T-helper 9 cell (primary cell): ENCODE data around the gene ARHGEF17.
A peak's percentile ranks its signal among the peaks of the same experiment; 100 is the strongest.

Experiments used
- DNase-seq: peaks from one replicate; pipeline ENCODE4 v3.0.0-alpha.2; 2020

The ARHGEF17 gene

DNA sequence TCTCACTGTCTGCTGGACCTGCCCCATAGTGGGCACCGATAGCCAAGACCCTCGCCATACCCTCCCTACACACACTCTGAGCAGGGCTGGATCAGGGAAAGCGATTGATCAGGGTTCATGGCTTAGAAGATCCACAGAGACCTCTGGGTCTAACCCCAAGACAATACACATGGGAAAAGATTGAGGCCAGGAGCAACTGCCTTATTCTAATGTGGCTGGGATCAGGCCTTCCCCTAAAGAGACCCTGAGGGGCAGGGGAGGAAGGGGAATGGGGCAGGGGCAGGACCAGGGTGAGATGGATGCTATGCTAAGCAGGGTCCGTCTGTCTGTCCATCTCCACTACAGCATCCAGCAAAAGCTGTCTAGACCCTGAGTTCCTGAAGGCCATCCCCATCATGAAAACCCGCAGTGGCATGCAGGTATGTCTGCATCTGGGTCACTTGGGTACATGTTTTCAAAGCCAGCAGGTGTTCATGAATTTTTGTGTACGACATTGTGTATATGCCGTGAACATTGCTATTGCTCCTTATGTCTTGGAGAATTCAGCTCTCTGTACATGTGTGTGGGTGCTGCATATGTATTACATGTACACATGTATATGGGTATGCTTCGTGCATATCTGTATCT is 52.8 kb downstream of the ARHGEF17 start:
- no peak for DNase-seq

DNA sequence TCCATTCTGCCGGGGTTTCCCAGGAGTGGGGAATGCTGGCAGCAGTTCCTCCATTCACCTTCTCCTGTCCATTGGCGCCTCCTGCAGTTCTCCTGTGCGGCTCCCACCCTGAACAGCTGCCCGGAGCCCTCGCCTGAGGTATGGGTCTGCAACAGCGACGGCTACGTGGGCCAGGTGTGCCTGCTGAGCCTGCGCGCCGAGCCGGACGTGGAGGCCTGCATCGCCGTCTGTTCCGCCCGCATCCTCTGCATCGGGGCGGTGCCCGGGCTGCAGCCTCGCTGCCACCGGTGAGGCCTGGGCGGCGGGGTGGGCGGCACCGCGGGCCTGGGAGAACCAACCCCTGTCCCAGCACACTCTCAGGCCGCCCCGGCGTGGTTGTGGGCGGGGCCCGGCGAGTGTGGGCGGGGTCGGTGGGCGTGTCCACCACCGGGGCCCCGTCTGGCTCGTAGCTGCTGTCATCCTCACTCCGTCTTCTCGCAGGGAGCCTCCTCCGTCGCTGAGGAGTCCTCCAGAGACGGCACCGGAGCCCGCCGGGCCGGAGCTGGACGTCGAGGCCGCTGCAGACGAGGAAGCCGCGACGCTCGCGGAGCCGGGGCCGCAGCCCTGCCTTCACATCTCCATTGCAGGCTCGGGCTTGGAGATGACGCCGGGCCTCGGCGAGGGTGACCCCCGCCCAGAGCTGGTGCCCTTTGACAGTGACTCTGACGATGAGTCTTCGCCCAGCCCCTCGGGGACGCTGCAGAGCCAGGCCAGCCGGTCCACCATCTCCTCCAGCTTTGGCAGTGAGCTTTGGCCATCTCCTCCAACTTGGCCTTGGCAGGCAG is 54.1 kb downstream of the ARHGEF17 start:
- DNase-seq, result no peak

DNA sequence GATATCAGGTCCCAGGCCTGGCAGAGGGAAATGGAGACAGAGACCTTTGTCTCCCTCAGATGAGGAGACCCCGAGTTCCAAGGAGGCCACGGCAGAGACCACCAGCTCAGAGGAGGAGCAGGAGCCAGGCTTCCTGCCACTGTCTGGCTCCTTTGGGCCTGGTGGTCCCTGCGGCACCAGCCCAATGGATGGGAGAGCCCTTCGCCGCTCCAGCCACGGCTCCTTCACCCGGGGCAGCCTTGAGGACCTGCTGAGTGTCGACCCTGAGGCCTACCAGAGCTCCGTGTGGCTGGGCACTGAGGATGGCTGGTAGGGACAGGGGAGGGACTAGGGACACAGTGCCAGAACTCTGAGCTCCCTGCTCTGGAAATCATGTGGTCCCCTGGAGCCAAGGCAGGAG is 55.1 kb downstream of the ARHGEF17 start:
- DNase-seq, result no peak

DNA sequence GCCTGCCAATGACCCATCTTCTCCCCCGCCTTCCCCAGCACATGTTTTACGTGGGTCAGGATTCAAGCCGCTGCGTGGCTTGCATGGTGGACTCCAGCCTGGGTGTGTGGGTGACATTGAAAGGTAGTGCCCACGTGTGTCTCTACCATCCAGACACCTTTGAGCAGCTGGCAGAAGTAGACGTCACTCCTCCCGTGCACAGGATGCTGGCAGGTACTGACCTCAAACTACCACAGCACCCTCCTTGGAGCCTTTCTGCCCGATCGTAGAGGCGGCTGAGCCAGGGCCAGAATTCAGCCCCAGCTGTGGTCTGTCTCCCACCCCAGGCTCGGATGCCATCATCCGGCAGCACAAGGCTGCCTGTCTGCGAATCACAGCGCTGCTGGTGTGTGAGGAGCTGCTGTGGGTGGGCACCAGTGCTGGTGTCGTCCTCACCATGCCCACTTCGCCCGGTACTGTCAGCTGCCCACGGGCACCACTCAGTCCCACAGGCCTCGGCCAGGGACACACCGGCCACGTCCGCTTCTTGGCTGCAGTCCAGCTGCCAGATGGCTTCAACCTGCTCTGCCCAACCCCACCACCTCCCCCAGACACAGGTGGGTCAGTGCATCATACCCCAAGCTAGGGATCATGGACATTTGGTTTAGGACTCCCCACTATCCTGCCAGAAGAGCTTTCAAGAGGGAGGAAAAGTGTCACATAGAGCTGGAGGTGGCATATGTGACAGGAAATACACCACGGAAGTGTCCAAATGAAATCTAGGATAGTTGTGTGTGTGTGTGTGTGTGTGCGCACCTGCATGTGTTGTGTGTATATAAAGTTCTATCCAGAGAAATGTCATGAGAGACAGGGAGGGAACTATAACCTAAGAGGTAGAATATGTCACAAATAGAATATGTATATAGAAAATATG is 57.5 kb downstream of the ARHGEF17 start:
- DNase-seq, result no peak

DNA sequence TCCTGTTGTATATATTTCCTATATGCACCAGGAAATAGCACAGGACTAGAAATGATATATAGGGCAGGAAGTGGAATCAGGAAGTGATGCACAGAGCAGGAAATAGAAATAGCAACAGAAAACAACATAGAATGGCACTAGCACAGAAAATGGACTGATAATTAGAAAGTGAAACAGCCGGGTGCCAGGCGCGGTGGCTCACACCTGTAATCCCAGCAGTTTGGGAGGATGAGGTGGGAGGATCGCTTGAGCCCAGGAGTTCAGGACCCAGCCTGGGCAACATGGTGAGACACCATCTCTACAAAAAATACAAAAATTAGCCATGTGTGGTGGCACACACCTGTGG is 58.2 kb downstream of the ARHGEF17 start:
- DNase-seq, result no peak

DNA sequence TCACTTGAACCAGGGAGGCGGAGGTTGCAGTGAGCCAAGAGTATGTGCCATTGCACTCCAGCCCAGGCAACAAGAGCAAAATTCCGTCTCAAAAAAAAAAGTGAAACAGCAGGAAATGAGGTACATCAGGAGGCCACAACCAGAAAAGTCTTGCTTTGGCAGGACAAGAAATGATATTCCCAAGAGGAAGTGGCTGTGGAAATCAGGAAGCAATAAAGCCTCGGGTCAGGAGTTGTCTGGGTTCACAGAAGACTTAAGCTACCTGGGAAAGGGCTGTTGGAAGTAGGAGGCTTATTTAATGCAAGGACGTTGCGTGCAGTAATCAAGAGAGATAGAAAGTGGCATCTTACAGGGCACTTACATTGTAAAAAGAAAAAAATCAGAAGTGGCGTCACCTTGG is 58.9 kb downstream of the ARHGEF17 start:
- DNase-seq, result no peak

DNA sequence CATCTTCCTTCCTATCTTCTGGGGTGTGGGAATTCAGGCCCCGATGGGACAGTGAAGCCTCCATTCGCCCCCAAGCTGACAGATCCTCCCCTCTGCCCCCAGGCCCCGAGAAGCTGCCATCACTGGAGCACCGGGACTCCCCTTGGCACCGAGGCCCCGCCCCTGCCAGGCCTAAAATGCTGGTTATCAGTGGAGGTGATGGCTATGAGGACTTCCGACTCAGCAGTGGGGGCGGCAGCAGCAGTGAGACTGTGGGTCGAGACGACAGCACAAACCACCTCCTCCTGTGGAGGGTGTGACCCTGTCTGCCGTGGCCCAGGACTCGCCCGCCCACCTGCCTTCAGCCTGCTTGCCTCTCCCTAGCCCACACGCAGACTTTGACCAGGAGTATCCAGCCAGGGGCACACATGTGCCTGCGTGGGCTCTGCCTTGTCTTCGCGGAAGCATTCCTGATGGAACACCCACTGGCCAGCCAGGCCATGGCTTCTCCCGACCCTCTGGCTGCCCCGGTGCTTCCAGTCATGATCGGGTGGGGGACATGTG is 59.5 kb downstream of the ARHGEF17 start:
- no peak for DNase-seq

DNA sequence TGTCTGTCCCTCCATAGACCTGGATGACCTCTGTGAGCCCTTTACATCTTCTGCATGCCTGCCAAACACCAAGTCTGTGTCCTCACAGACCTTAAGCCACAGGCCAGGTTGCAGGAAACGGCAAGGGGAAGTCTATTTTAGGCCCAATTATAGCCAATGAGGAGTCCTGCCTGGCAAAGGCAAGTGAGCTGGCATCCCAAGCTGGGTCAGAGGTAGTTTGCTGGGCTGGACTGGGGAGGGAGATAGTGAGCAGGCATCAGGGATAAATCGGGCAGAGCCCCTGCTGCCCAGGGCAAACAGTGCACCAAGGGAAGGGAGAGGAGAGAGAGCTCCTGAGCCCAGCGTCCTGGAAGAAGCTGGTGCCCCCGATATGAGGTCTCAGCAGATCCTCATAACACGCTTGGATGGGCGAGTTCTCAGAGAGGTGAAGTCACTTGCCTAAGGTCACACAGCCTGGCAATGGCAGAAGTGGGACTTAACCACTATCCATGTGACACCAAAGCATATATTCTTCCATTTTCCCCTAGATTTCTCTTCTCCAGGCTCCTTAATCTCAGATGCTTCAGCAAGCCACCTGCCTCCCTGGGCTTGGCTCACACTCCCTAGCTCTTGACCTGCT is 64.4 kb downstream of the ARHGEF17 start:
- DNase-seq, result no peak

DNA sequence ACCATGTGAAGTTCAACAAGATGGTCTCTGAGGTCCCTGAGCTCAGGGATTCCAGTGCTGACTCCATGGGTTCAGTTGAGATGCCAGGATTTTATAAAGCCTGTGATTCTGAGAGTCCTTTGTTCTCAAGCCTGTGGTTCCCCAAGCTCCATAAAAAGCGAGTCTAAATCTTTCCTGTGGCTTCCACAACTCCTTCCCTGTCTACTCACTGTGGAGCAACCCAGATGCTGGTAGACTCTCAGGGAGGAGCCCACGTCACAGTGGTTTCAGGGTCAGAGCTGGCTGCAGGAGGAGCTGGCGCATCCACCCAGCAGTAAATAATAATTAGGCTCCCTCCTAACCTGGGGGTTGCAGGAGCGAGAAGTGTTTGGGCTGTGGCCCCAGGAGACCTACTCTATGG is 66.1 kb downstream of the ARHGEF17 start:
- DNase-seq, result no peak

DNA sequence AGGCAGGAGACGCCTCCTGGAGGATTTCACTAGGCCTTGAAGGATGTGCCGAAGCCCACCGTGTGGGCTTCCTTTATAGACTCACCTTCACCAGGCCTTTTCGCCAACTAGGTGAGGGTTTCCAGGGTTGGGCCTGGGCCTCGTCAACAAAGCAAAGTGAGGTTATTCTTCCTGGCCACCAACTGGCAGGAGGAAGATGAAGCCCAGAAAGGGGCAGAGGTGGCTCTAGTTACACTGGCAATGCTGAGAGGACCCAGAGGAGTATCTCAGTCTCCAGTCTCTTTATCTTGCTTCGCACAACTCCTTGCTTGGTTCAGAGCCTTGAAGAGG is 67.7 kb downstream of the ARHGEF17 start:
- DNase-seq, result no peak

DNA sequence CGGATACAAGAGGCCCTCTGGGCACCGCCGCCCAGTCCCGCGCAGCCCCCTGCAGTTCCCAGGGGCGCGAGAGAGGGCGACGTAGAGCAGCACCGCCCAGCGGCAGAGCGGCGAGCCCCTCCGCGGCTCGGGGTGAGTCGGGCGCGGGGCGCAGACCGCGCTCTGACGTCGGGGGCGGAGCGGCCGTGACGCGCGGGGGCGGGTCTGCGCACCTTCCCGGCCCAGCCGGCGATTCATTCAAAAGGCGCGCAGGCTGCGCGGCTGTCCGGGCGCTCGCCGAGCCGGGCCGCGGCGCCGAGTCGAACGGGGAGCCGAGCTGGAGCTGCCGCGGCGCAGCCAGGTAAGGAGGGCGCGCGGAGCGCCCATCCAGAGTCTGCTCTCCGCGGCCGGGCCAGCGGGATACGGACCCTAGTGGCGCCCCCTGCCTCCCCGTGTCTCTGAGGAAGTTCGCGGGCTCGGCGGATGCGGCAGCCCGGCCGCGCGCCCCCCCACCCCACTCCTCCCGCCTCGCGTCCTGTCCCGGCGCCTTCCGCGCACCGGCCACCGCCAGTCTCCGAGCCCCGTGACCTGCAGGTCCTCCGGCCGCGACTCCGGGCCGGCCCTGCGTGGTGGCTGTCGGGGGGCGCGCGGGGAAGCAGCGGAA is 68.2 kb downstream of the ARHGEF17 start, which contains the start of gene RELT:
RELT (plus strand) TSS at position 240 of the 643 bp plus-strand sequence. CDS start 12,738 bp downstream, outside the sequence.
- DNase-seq, result peak; percentile 94

DNA sequence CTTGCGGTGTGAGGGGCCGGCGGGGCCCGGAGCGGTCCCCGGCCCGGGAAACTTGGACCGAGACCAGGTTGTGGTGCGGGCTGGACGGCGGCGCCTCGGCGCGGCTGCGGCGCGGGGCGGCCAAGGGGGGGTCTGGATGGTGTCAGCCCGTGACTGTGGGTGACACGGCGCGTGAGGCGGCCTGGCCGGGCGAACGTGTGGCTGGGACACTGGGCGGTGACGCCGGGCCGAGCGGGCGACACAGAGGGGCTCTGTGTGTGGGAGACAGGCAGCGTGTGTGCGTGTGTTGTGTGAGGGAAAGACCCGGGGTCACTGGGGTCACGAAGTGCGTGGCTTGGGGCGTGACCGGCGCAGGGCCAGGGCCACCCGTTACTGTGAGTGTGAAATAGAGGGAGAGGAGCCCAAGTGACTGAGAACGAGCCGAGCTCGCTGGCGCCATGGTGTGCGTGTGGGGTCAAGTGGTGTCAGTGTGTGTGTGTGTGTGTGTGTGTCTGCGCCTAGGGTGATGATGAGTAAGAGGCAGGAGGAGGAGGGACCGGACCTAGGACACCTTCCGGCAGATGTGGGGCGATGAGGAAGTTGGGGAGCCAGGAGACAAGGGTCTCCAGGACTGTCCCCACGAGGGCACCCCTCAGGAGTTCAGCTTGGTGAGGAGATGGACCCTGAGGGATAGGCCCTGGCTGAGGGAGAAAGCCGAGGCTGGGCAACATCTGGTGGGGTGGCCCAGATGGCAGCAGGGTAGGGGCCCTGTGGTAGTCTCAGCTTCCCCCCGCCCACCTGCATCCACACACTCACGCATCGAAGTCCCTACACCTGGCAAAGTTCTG is 68.9 kb downstream of the ARHGEF17 start:
- DNase-seq, result peak; percentile 53

DNA sequence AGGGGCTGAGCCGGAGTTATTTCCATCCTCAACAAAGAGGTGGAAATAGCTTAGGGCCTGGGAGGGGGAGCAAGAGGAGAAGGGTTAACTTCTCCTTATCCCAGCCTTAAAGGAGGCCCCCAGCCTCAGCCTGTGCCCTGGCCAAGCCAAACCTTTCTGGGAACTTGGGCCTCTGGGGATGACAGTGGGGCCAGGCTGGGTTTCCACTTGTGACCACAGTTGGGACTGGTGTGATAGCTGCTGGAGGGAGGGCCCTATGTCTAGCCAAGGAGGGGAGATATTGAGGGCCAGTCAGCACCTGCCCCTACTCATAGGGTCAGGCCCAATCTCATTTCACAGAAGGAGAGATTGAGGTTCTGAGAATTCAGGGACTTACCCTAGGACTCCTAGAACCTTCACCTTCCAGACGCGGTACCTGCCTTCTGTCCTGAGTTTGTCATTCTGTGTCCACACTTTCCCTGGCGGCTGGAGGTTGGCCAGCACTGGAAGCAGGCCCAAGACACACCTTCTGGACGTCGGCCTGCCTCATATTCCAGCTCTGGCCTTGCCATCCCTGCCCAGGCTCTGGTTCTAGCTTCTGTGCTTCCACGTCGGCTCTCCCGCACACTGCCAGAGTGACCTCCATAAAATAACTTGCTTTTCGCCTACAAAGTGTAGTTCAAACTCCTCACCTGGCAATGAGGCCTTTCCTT is 71.3 kb downstream of the ARHGEF17 start:
- no peak for DNase-seq

DNA sequence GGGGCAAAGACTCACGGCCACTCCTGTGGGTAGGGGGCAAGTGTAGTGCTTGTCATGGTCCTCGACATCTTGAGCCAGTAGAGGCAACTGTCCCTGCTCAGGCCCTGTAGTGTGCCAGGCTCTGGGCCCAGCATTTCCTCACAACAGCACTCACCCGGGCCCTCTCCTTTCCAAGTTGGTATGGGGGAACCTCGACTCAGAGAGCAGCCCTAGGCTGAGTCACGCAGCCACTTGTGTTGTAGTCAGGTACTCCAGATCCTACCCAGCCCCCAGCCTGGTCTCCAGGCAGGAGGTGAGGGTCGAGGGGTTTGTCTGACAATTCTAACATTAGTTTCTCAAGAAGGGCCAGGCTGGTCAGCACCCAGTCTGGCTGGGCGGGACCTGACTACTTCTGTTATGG is 72.3 kb downstream of the ARHGEF17 start:
- DNase-seq, result no peak

DNA sequence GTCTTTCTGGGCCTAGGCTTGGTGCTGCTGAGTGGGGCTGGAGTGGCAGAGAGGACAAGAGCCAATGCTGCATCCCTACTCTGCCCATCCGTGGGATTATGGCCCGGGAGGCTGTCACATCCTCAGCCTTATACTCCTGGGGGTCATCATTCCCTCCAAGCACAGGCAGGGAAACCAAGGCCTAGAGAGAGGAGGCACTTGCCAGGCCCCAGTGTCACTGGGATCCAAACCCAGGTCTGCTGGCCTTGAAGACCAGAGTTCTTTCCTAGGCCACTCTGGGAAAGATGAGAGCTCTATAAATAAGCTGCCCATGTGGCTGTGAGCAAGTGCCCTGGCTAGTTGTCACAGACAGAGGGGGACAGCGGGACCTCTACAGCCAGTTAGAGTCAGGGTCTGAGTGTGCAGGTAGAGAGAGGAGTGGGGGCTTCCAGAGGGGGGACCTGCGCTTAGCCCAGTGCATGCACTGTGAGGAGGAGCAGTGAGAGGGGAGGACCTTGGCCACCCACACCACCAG is 72.9 kb downstream of the ARHGEF17 start:
- no peak for DNase-seq

DNA sequence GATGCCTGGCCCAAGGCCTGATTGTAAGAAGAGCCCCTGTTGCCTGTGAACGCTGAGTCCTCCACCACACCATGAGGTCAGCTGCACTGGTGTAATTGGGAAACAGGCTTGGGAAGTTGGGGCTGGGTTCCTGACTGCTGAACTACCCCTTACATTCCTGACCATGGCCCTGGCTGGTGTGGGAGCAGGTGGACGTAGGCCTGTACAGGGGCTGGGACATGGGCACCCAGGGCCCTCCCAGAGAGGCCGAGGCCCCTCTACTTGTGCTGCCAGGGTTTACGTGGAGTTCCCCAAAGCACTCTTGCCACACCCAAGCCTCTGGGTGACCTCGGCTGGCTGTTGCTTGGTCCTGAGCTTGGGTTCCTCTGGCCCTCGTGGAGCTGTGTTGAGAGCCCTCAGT is 73.5 kb downstream of the ARHGEF17 start:
- DNase-seq, result no peak

DNA sequence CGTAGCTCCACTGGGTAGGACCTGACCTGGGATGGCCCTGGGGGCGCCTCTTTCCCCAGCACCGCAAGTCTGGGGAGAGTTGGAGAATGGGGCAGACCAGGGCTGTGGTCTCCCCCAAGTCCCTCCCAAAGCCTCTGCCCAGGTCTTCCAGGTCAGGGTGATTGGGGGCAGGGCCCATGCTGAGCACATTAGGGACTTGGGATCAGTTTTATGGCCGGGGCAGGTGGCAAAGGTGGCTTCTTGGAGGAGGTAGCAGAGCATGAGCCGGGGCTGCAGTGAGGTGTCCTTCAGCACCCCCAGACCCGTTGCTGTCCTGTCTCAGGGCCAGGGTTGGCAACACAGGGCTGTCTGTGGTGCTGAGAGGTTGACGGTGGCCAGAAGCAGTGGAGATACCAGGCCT is 74.1 kb downstream of the ARHGEF17 start:
- DNase-seq, result no peak

DNA sequence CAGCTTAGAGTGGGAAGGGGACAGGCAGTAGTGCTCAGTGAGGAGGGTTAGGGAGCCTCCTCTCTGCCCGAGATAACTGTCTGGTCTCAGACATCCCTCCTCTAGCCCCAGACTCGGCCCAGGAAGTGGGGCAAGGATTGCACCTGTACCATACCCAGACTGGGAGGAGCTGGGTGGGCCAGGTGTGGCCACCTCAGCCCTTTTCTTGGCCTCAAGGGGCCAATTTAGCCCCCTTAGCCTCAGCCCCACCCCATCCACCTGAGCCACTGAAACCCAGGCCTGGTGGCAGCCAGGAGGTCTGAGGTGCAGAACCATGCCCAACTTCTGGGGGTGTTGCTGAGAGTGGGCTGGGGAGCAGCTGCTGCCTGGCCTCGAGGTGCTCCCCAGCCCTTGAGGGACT is 74.7 kb downstream of the ARHGEF17 start:
- DNase-seq, result no peak

DNA sequence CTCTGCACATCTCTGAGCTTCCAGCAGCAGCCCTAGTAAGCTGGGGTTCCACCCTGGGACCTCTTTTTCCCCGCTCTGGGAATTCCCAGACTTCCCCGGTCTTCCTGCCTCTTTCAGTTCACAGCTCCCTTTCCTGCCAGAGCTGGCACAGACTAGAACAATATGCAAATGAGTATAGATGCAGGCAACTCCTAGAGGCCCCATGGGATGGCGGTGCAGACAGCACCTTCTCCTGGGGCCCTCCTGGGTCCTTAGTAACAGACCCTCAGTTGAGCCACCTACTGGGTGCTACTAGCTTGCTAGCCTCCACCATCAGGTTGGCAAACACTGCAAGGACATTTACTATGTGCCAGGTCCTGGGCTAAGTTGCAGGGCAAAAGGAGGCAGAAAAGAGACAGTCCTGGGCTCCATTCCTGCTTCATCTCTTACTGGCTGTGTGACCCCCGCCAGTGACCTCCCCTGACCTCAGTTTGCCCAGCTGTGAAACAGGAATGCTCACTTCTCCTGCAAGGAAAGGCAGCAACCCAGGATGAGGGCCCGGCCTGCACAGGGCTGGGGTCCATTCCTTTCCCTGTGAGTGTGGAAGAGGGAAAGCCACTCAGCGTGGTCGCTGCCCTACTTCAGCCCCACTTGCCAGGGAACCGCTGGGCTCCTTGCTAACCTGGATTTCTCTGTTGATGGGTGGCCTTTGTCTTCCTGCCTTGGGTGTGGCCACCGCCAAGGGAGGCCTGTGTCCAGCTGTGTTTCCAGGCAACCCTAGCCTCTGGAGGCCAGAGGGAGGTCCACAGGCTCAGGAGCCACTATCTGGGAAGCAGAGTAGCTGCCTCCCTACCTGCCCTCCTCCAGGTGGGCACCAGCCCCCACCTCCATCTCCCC is 75.4 kb downstream of the ARHGEF17 start:
- DNase-seq, result no peak

DNA sequence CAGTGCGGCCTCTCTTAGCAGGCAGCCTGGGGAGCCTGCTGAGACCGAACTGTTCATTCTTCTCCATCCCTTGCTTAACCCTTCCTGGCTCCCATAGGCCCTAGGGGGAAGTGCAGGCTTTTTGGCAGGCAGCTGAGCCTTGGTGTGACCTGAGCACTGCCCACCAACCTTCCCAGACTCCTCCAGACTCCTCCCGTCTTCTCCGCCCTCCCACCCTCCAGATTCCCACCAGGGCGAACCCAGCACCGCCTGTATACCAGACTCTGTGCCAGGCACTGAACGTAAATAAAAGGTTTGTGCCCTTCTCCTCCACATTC is 76.0 kb downstream of the ARHGEF17 start:
- DNase-seq, result no peak
